HUDEP-2 (cell line): ENCODE results near the gene PADI3.
A peak's percentile ranks its signal among the peaks of the same experiment; 100 is the strongest.

Experiments used
- DNase-seq, 76 experiments: peaks; one replicate each; lab custom pipeline; 2025; ENCODE audit not compliant: unreplicated experiment in 76 of 76; lab: John Stamatoyannopoulos, UW

PADI3 gene

DNA sequence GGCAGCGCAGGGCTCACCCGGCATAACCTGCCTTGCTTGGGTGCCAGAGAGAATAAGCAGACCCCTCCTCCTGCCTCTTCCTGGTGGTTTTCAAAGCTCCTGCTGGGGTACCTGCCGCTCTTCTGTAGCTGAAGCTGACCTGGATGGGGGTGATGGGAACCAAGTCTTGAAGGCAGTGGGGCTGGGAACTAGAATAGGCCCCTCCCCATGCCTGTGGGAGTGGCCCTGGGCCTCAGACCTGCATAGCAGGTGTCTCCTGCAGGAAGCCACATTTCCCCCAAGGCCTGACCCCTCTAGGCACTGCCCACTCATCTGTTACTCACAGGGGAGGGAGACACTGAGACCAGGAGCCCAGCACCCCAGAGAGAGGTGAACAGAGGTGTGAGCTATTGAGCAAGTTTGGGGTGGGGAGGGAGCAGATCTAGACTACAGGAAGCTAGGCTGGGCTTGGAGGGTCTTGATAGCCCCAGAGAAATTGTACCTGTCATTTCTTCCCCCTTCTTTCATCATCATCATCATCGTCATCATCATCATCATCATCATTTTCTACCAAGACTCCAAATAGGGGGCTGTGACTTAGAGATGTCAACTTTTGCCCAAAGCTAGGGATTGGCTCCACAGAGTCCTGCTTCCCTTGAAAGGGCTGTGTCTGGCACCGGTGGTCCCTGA lies 33.9 kb upstream of the PADI3 start:
- DNase-seq, result no peak

DNA sequence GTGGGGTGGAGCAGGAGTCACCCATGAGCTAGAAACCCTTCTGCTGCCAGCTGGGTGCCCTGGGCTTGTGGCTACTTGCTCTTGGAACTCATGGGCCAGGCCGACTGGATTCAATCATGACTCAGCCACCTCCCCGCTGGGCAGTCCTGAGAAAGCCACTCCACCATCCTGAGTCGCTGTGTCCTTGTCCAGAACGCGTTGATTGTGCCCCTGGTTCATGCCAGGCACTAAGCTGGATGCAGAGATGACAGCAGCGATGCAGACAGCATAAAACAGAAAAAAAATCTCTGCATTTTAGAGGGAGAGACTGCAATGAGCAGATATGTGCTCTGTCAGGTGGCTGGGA lies 33.4 kb upstream of the PADI3 start:
- DNase-seq, result no peak

DNA sequence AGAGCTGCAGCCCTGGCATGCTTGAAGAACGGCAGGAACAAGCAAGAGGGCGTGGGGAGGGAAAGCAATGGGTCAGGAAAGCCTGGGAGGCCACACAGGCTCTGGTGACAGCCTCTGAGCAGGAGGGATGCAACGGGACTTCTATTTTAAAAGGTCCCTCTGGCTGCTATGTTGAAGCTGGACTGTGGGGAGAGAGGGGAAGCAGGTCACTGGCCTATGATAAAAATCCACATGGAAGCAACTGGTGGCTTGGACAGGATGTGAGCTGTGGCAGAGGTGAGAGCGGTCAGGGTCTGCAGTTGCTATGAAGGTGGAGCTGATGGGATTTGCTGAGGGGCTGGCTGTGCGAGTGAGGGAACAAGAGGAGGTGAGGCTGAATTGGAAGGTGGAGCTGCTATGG lies 32.8 kb upstream of the PADI3 start:
- no peak for DNase-seq

DNA sequence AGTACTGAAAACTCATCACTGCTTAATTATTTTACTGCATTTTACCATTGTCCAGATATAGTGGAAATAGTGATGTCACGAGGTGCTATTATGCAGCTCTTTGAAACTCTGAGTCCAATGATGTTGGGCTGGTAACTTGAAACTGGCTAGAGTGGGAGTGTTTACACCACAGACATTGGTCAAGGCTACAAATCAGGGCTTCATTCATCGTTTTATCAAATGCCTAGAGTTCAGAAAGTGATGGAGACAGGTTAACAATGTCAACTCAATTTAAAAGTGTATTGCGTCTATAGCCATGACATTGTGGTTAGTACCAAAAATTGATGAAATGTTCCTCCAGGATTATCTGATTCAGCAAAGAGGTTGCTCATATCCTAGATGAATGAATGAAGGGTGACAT lies 31.3 kb upstream of the PADI3 start:
- DNase-seq, result no peak

DNA sequence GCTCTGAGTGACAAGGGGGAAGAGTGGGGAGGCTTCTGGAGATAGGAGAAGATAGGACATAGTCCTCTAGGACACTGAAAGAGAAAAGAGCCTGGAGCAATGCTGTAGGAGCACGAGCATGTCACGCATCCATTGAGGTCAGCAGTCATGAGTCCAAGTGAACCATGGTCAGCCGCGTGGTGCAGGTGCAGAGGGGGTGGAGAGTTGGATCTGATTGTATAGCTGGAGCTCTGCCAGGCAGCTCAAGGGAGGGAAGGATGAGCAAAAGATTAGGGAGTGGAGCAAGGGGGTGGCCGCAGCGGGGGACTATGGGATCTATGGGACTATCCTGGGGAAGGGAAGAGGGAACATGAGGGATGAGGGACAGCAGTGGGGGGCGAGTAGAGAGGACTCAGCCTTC lies 30.0 kb upstream of the PADI3 start:
- DNase-seq, result no peak

DNA sequence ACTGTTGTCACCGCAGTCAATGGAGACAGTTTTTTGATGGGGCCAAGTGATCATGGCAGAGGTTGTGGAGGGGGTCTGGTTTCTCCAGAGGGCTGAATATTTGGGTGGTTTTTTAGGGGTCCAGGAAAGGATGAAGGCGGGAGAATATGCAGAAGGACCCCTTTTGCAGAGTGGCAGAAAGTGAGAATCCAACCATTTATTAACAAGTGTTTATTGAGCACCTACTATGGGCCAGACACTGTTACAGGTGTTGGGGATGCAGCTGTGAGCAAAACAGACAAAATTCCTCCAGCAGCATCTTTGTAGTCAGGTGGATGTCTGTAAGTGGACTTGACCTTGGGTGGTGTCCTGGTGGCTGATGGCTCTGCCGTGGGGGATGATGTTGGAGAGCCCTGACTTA lies 28.6 kb upstream of the PADI3 start:
- DNase-seq, result no peak

DNA sequence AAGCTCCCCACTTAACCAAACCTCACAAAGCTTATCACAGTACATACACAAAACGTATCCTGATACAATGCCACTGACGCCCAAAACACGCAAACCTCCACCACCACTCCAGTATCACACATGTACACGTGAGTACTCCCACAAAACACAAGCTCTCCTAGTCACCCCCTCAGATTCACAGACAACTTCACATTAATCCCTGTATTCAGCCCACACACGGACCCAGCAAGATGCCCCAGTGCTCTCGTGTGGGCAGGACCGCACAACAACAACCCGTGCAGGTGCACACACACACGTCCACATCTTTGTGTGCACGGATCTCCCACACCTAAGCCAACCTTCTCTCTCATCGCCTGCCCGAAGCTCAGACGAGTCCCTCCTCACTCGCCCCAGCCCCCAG lies 26.3 kb upstream of the PADI3 start:
- DNase-seq, result no peak

DNA sequence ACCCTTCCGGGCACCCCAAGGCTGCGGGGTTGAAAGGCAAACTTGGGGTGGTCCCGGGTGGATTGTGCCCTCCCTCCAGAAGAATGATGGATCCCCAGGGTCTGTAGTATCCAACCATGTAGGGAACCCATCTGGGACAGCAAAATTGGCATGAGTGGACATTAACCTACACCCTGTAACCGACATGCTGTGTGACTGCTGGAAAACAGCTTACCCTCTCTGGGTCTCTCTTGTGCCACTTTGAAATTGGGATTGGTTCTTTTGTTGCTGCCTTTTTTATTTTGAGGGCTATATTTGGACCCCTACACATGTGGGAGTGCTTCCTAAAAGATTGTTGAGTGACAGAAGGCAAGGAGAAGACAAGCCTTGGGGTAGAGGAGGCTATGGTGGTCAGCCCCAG lies 24.5 kb upstream of the PADI3 start:
- no peak for DNase-seq

DNA sequence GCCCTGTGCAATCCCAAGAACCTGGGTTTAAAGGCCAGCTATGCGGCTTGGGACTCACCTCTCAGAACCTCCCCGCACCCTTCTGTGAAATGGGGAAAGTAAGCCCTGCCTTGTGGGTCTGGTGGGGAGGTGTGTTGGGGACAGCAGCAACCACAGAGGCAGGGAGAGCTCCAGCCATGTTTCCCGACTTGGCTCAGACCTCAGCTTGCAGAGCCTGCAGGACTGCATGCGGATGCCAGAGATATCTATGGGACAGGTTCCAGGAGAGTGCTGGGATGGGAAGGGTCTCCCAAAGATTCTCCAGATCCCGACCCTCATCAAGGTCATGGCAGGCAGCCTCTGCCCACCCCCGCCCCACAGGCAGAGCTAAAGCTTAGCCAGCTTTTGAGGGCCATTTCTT lies 23.8 kb upstream of the PADI3 start:
- no peak for DNase-seq

DNA sequence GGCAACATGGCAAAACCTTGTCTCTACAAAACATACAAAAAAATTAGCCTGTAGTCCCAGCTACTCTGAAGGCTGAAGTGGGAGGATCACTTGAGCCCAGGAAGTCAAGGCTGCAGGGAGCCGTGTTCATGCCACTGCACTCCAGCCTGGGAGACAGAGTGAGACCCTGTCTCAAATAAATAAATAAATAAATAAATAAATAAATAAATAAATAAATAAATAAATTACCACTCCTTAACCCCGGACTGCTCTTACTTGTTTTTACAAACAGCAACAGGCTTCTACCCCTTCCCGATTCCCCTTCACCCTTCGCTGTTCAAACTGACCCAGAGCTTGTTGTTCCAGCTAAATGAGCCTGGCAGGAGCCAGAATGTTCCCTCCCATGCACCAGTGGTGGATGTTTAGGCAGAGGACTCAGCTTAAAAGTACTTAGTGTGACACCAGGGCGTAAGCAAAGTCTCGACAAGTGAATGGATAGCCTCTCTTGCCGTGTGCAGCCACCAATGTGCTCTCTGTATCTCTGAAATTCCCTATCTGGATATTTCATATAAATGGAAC lies 21.5 kb upstream of the PADI3 start:
- no peak for DNase-seq

DNA sequence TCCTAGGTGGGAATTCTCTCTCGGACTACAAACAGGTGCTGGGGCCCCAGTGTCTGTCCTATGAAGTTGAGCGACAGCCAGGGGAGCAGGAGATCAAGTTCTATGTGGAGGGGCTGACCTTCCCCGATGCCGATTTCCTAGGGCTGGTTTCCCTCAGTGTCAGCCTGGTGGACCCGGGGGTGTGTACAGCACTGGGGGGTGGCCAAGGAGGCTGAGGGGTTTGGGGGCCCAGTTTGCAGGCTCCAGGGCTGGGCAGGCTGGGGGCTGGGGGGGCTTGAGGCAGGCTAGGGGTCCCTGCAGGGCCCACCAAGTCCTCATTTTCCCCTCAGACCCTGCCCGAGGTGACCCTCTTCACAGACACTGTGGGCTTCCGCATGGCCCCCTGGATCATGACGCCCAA lies 20.3 kb upstream of the PADI3 start:
- no peak for DNase-seq

DNA sequence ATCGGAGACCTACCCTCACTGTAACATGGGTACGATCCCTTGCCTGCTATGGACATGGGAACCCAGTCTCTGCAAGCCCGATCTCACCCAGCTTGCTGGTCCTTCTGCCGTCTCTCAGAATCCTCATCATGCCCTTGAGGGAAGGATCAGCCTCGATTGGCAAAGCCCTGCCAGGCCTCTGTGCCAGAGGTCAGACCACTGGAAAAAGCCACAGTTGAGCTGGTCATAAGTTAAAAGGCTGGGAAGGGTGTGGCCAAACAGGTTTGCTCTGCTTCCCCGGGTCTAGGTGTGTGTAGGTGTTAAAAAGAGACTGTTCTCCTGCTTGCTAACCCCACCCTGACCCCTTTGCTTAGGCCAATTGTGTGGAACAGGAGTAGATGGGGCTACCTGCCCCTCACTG lies 19.5 kb upstream of the PADI3 start:
- DNase-seq, result no peak

DNA sequence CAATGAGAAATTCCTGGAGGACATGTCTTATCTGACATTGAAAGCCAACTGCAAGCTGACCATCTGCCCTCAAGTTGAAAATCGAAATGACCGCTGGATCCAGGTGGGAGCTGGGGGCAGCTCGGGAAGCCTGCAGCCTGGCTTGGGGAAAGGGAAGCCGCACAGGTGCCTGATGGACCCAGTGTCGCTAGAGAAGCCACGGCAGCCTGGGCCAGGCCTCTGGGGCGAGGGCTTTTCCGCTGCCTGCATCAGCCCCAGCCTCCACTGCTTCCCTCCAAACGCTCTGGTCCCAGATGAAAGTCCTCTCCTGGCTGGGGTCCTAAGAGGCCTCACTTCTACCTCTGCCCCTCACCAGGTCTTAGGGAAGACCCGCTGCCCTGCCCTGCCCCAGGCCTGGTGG lies 18.8 kb upstream of the PADI3 start:
- no peak for DNase-seq

DNA sequence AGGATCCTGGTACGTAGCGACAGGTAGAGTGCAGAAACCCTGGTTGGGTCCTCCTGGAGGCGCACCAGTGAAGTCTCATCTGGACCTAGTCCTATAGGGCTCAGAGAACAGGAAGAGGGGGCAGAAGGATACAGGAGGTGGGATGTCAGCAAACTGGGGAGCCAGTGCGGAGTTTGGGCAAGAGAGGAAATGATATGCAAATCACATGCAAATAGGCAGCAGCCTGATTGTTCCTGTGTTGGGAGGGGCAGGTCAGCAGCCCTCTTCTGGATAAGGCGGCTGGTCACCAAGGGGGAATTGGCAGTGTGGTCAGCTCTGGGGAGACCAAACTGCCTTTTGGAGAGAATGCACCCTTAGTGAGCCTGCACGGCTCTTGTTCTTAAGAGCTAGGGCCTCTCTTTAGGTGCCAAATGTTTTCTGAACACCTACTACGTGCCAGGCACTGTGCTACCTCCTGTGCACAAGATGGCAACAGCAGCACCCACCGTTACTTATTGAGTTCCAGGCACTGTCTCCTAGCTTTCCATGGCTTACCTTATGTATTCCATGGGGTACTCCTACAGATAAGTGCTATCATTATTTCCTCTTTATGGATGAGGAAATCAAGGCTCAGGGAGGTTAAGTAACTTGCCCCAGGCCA lies 18.1 kb upstream of the PADI3 start:
- no peak for DNase-seq

DNA sequence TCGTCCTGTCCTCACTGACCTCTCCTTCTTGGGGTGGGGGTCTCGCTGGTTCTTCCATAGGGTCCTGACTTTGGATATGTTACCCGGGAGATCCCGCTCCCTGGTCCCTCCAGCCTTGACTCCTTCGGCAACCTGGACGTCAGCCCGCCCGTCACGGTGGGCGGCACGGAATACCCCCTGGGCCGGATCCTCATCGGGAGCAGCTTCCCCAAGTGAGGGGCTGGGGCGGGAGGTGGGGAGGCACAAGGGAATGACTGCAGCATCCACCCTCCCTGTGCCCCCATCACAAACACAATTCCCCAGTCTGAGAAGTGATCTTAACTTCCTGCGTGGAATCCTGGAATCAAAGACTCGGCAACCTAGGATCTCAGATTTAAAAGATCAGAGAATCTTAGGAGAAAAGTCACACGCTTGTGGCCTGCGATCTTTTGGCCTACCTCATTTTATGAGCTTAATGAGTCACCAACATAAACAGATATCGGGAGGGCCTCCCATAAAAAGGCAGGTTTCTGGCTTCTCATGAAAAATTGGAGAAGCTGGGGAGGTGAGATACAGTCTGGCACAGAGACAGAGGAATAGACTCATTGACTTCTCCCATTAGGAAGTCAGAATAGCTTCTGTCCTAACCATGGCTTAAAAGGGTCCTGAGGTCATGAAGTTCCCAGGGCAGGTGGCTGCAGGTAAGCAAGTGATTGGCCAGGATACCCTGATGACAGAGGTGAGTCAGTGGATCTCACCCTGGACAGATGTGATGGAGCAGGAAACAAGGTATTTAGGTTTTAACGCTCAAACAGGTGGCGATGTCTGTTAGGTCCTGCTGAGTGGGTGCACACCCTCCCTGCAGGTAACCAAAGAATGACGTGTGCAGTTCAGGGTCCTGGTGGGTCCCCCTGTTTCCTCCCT lies 15.9 kb upstream of the PADI3 start:
- DNase-seq, result no peak

DNA sequence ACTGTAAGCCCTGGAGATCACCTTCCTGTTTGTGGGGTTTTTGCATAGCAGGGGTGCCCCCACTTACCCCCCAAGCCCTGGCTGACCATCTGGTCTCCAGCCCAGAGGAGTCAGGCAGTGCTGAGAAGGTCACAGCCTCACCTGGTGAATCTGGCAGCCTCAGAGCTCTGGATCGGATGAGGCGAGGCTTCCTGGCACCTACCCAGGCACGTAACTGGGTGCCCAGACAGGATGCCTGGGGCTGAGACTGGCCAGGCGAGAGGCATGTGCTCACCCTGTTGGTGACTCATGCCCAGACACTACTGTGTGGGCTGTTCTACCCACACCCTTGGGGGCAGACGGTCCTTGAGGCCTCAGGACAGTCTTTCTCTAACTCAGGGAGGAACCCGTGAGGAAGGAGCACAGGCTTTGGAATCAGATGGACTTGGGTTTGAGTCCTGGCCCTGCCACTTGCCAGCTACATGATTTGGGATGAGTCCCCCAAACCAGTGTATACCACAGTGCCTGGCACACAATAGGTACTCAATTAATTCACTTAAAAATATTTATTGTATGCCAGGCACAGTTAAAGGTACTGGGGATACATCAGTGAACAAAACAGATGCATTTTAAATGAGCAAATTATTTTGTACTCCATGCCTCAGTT lies 15.1 kb upstream of the PADI3 start:
- peak in 7 of 76 experiments; percentile 1 to 30 (median 6) for DNase-seq

DNA sequence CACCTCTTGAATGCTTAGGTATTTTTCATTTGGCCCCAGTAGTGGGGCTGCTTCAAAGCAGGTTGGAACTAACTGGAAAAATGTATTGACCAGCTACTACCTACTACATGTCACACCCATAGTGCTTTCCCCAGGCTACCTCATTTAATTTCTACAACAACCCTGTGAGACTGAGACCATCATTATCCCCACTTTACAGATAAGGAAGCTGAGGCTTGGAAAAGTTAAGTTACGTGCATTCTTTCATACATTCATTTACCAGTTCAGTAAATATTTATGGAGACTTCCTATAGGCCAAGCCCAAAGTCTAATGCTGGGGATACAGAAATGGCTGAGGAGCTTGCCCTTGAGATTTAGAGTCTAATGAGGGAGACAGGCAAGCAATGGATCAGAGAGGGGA lies 14.5 kb upstream of the PADI3 start:
- DNase-seq, result no peak

DNA sequence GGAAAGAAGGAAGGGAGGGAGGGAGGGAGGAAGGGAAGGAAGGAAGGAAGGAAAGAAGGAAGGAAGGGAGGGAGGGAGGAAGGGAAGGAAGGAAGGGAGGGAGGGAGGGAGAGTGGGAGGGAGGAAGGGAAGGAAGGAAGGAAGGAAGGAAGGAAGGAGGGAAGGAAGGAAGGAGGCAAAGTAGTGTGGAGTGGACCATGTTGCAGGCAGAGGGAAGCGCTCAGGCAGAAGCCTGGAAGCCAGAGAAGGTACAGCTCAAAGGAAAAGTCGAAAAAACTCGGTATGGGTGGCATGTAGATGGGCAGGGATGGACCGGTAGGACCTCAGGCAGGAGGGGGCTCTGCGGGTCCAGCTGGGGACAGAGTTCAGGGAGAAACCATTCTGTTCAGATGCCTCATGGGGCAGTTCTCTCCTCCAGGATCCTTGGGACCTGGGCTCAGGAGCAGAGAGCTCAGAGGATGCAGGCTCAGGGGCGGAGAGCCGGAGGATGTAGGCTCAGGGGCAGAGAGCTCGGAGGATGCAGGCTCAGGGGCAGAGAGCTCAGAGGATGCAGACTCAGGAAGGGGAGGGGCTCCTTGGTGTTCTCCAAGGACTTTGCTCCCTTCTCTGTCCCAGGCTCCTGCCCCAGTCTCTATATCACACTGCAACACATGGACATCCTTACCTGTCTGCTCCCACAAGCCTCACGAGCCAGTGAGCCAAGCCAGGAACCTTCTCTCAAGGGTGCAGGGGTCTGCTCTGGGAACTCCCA lies 13.6 kb upstream of the PADI3 start:
- no peak for DNase-seq

DNA sequence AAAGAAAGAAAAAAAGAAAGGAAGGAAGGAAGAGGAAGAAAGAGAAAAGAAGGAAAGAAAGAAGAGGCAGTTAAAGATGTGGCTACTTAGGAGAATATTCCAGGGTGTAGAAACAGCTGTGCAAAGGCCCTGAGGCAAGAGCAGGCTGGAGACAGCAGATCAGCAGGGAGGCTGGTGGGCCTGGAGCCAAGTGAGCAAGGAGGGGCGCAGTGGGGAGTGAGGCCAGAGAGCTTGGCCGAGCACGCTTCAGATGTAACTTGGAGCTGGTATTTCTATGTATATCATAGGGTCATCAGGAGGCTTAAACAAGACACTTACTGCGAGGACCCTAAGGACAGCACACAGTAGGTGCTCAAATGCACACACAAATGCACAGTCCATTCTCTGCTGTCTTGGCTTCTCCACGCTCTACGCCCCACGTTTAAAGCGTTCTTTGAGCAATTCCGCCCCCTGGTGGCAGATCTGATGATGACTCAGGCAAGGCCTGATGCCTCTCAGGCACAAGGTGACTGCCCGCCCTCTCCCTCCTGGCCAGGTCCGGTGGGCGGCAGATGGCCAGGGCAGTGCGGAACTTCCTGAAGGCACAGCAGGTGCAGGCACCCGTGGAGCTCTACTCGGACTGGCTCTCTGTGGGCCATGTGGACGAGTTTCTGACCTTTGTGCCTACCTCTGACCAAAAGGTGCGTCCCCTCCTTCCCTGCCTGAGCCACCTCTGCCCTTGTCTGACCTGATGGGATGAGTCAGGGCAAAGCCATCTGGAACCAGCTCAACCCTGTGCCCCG lies 11.9 kb upstream of the PADI3 start:
- peak in 67 of 76 experiments; percentile 6 to 83 (median 56) for DNase-seq

DNA sequence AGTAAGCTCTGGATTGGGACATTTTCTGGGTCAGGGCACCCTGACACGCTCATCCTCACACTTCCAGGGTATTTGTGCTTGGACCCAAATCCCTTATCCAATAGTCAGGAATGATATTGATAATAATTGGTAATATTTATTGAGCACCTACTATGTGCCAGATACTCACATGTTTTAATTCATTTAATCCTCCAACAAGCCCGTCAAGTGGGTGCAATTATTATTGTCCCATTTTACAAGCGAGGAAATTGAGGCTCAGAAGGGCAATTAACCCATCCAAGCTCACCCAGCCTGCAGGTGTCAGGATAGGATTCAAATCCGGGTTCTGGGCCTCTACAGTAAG lies 11.4 kb upstream of the PADI3 start:
- no peak for DNase-seq
